HG03135 (cell line): ENCODE results near the gene CDK10.
A peak's percentile ranks its signal among the peaks of the same experiment; 100 is the strongest.

Source experiments
- ATAC-seq: cut with Tn5 transposase; IDR thresholded peaks from one replicate; pipeline ENCODE4 v1.9.1; 2021; ENCODE audit warnings: mild to moderate bottlenecking, moderate library complexity; ENCODE audit not compliant: unreplicated experiment

The CDK10 gene

DNA sequence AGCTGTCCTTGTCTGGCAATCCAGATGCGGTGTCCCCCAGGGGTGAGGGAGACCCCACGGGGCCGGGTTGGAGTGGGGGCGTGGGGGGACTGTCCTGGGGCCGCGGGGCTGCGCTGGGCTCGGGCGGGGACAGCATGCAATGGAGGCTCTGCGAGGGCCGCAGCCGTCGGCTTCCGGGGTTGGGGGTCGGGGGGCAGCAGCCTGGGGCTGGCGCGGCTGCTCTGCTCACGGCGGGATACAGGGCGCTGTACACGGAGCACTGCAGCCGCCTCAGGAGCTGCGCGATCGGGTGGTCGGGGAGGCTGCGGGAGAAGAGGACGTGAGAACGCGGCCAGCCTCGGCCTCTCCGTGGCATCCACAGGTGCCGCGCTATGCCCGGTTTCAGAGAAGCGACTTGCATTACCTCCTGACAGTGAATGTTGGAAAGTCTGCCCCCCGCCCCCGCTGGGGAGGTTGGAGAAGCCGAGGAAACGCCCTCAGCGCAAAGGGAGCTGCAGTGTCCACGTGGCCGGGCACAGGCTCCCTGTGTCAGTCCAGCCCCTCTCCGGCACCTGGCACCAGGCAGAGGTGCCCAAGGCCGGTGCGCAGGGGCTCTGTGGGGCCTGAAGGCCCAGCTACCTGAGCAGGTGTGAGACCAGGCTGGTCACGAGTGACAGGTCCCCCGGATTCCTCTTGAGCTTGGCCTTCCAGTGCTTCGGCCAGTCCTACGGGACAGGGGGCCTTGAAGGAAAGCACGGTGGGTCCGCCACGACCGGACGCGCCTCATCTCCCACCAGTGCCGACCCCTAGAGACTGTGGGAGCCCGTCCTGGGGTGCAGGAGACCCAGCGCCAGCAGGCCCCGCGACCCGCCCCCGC lies 24.4 kb downstream of the CDK10 start:
- no peak for ATAC-seq

DNA sequence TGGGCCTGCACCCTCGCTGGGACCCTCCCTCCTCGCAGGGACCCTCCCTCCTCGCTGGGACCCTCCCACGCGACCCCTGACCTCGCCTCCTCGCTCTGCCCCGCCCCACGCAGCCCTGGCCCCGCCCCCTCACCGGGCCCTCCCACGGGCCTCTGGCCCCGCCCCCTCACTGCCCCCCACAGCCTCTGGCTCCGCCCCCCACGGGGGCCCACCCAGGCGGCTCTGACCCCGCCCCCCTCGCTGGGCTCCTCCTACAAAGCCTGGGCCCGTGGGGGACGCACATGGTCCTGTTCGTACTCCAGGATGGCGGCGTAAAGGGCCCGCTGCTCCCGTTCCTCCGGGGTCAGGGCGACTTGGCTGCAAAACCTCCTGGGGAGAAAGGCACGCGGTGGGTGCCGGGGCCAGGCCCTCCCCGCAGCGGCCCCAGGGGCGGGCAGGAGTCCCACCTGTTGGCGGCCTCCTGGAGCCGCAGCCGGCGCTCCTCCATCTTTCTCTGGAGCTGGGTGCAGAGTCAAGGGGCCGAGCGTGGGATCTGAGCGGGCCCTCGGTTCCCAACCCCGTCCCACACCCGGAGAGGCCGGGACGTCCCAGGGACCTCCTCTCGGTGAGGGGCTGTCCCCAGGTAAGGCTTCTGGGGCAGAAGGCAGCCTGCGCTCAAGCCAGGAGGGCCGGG lies 25.2 kb downstream of the CDK10 start:
- ATAC-seq: no peak

DNA sequence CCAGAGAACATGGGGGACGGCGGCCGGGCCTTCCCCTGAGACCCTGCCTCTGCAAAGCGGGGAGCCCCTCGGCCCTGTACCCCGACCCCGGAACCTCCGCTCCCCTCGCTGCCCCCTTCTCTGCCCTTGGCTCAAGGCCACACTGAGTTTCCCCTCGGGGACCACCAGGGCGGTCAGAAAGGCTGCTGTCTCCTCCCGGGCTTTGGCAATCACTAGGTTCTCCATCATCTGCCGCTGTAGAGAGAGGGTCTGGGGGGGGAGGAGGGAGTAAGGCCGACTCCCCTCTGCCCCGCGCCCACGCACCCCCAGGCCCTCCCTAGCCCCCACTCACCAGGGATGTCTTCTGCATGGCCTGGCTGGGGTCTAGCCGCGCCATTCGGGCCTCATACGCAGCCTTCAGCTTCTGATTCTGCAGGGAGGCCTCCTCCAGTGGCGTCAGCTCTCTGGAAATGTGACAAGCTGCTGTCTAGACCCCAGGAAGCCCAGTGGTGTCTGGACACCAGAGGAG lies 25.8 kb downstream of the CDK10 start:
- ATAC-seq: no peak

DNA sequence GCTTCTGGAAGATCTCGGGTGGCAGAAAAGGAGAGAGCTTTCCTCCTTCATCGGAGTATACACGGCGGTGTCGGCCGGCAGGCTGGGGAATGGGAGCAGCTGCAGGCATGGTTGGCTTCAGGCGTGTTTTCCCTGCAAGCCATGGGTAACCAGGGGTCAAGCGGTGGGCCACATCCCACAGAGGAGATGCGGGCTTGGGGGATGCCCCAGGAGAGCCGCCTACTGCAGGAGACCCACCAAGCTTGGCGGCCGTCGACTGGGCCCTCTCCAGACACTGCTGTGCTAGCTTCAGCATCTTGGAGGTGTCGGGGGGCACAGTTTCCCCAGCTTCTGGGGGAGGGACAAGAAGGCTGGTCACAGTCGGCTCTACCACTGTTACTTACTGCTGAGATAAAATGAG lies 30.0 kb downstream of the CDK10 start:
- no peak for ATAC-seq

DNA sequence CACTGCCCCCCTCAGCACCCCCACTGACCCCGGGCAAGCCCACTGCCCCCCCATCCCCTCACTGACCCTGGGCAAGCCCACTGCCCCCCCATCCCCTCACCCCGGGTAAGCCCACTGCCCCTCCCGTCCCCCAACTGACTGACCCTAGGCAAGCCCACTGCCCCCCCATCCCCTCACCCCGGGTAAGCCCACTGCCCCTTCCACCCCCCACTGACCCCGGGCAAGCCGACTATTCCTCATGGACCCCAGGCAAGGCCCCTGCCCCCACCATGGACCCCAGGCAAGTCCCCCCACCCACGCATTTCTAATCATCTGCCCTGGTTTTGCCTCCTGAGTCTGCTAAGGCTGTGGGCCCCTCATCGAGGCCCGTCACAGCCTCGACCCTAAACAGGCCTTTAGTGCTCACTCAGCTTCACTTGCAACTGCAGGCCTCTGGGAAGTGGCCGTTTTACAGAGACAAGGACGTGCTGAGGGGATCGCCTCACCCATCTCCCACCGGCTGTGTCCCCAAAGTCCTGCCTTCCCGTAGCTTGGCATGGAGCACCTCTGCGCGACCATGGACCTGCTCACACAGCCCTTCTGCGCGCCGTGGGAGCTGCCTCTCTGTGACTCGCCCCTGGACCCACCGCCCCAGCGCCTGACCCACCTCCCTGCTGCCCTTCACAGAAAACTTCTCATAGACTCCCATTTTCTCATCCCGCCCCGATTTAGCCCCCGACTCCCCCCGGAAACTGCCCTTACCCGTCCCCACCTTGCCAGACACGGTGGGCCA lies 30.6 kb downstream of the CDK10 start:
- no peak for ATAC-seq

DNA sequence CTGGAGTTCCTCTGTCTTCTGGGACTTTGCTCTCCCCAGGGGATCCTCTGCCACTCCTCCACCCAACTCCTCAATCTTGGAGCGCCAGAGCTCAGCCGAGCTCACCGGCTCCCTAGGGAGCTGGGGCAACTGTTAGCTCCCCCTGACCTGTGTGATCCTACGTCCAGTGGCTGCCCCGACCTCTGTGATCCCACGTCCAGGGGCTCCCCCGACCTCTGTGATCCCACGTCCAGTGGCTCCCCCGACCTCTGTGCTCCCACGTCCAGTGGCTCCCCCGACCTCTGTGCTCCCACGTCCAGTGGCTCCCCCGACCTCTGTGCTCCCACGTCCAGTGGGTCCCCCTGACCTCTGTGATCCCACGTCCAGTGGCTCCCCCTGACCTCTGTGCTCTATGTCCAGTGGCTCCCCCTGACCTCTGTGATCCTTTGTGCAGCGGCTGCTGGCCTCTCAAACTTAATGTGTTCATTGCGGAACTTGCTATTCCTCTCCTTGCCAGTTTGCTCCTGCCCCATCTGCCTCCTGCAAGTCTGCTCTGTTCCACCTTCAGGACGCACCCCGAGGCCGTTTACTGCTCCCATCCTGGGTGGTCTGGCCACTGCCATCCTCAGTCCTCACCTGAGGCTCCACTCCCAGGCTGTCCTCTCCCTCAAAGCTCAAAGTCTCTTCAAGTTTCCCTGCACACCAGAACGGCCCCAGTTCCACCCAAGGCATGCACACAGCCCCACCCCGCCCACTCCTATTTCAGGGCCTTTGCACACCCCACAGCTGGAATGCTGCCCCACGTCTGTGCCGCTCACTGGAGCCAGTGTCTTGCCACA lies 31.4 kb downstream of the CDK10 start:
- ATAC-seq: no peak

DNA sequence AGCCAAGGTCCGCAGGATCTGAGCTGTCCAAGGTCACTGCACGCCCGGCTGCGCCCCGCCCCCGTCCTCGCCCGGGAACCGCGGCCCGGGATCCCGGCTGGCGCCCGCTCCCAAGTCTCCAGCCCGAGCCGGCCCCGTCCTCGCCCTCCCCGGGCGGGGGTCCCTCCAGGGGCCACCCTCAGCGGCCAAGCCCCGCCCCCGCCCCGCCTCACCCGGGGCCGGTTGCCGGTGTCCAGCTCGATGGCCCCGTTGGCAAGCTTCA lies 34.0 kb downstream of the CDK10 start:
- no peak for ATAC-seq

DNA sequence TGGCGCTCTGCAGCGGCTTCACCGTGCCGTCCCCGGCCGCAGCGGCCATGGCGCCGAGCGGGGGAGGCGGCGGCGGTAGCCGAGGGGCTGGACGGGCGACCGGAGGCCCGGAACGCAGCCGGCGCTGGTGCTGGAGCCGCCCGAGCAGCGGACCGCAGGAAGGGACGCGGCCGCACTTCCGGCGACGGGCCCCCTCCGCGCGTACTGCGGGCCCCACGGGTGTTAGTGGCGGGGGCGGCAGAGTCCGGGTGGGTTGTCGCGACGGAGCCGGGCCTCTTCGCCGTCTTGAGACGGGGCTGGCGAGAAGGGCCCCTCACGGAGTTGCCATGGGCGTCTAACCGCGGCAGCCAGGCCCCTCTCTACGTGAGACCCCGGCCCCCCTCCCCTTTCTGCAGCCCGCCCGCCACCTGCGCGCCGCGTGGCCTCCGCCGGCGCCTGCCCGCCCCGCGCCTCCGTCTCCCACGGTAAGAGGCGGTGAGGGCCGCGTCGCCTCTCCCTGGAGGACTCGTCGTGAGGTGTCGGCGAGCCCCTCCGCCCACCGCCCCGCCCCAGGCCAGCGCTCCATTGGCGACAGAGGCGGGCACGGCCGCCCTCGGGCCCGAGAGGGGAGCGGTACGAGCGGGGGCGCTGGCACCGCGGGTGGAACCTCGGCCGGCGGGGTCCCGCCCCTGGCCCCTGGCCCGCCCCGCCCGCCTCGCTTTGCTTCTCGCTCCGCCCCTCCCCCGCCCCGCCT lies 34.5 kb downstream of the CDK10 start, which contains the start of the genes VPS9D1 and ZNF276:
Gene VPS9D1 (minus strand): TSS at position 86 of the 733 bp plus-strand sequence. CDS start 37 bp downstream, at position 49.
Gene ZNF276 (plus strand): TSS at position 725 of the 733 bp plus-strand sequence. CDS start 104 bp downstream, outside the sequence.
- peak; percentile 42 for ATAC-seq

DNA sequence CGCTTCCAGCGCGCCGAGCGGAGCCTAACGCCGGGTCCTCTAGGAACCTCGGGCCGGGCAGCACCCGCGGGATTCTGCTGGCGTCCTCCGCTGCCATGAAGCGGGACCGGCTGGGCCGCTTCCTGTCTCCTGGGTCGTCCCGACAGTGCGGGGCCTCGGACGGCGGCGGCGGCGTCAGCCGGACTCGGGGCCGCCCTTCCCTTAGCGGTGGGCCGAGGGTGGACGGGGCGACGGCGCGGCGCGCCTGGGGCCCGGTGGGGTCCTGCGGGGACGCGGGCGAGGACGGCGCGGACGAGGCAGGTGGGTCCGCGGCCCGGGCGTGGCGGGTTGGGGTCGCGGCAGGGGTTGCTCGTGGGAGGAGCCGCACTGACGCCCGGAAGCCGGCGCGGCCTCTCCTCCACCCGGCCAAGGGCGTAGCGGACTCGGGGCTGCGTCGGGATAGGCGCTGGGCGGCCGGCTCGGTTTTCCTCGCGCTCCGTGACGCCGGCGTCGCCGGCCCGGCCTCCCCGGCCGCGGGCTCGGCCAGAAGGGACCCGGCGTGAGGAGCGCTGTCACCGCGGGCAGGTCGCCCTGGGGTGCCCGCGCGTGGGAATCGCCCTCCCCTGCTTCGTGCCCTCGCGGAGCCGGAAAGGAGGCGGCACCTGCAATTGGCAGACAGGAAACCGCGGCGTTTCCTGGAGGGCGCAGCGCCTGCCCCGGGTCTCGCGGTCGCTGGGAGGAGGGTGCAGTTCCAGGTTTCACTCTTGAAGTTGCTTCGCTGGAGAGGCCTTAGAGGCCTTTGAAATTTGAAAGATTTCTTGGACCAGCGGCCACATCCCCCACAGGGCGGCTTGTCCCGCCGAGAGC lies 35.3 kb downstream of the CDK10 start:
- peak; percentile 31 for ATAC-seq

DNA sequence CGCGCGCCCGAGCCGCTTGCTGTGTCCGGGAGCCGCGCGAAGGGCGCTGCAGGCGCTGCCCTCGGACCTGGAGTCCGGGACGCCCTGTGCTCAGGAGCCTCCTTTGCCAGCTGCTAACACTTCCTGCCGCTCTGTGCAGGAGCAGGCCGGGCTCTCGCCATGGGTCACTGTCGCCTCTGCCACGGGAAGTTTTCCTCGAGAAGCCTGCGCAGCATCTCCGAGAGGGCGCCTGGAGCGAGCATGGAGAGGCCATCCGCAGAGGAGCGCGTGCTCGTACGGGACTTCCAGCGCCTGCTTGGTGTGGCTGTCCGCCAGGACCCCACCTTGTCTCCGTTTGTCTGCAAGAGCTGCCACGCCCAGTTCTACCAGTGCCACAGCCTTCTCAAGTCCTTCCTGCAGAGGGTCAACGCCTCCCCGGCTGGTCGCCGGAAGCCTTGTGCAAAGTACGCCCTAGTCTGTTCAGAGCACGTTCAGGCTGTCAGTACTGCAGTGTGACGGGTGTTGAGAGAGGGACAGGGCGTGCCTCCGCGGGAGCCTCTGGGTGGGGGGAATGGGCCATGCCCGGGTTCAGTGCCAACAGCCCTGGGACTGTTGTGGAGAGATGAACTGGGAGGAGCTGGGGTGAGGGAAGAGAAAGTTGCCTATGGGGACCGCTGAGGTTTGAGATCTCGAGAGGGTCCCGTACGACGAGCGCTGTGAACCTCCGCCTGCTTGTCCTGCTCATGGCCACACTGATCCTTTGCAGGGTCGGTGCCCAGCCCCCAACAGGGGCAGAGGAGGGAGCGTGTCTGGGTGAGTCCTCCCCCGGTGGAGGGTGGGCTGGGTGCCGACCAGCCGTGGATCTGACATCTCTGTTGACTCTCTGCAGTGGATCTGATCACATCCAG lies 36.1 kb downstream of the CDK10 start:
- ATAC-seq: peak; percentile 11

DNA sequence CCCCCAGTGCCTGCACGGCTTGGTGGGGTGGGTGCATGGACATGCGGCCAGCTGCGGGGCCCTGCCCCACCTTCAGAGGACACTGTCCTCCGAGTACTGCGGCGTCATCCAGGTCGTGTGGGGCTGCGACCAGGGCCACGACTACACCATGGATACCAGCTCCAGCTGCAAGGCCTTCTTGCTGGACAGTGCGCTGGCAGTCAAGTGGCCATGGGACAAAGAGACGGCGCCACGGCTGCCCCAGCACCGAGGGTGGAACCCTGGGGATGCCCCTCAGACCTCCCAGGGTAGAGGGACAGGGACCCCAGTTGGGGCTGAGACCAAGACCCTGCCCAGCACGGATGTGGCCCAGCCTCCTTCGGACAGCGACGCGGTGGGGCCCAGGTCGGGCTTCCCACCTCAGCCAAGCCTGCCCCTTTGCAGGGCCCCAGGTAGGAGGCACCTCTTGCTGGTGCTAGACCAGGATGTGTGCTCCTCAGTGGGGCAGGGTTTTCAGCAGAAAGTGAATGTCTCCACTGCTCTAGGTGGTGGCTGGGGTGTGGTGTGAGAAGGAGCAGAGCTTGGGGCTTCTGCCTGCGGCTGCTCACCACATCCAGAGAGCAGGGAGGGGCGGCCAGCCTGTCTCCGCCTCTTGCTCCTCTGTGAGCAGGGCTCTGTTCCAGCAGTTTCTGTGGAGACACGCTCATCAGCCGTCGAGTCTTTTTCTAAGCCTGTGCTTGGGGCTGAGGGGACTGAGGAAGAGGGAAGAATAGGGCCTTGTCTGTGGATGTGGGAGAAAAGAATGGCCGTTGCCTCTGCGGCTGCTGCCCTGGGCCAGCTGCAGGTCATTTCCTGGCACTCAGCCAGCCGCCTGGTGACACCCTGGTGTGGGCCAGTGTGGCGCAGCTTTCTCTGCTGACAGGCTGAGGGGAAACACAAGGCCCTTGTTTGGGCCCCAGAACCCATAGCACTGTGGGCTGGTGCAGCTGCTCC lies 37.1 kb downstream of the CDK10 start:
- no peak for ATAC-seq

DNA sequence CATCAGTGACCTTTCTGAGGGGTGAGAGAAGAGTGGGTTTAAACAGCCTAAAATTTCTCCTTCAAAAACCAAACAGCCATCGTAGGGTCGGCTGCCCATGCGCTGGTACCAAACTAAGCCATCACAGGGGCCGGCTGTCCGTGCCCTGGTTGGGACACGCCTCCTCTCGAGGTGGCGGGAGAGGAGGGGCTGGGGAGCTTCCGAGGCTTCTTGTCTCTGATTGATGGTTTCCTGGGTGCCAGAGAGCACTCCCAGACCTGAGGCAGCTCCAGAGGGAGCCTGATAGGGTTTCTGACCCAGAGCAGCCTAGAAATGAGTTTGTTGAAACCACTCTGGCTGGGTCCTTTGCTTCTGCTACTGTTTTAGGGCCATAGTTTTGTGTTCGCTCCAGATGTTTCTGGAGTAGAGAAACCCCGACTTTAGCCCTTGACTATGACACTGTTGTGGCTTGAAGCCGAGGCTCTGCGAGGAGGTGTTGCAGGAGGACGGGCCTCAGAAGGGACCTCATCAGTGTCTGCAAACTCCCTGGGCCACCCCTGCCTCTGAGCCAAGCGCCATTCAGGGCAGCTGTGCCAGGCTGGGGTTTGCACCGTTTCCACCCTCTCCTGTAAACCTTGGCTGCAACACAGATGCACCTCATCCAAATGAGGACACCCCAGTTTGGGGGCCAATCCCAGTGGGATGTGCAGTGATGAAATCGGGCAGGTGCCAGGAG lies 41.1 kb downstream of the CDK10 start:
- no peak for ATAC-seq

DNA sequence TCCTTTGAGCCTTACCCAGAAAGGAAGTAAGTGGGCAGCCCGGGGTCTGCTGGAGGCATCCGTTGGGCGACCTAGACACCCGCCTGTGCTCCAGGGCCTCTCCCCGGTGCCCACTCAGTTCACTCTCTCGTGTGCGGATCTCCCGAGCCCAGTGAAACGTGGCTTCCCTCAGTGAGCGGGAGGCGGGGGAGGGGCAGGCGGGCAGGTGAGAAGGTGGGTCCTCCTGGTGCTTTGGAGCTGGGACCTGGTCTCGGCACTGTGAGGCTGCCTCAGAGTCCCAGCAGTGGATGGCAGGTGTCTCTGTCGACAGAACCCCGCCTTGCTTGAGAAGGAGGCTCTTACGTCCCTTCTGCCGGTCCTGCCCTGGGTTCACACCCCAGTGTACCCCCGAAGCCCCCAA lies 42.8 kb downstream of the CDK10 start:
- no peak for ATAC-seq

DNA sequence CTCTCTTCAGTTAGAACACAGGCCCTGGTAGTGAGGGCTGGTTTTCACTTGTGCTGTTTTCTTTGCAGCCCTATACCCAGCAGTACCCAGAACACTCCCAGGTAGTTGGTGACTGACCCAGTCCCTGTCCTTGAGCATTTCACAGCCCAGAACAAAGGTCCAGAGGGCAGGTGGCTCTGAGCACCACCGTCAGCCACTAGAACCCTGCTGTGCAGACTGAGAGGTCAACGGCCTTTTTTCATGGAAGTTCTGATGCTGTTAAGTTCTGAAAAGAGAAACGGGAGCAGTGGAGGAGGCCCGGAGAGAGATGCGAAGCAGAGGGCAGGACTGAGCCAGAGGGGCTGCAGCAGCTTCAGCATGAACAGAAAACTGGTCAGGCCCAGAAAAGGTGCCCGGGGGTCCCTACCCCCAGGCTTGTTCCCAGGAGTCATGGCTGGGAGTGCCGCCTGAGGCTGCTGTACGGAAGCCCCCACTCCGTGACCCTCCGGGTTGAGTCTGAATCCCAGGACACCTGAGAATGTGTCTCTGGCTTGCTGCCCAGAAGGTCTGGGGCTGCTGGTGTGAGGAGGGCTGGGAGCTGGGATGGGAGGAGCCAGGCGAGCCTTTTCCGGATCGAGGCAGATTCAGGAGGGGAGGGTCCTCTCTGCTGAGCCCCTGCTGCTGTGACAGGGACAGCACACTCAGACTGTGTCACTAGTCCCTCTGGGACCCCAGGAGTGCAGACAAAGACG lies 43.5 kb downstream of the CDK10 start:
- ATAC-seq: no peak

DNA sequence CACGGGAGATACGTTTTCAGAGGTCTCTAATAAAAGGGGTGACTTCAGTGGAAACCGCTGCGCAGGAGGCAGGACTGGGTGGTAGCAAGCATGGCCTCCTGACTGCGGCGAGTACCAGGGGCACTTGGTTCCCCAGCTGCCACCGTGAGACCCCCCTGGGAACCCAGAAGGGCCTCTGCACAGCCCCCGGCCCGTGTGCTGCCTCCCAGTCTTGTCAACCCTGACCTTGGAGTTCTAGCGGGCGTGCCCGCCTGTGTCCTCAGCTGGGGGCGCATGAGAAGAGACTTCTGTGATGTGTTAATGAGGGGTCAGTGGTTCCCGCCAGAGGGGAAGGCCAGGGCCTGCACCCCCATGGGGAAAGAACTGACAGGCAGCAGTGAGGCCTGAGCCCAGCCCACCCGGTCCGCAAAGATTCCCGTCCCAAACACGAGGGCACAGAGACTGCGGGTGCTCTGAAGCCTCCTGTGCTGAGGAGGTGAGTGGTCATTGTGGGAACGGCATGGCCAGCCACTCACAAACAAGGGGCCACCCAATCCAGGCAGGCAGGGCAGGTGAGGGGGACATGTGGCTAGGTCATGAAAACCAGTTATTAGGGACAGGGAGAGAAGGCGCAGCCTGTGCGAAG lies 44.2 kb downstream of the CDK10 start:
- ATAC-seq: no peak
